ENCODE results near the gene MYO1D. TPM values are rescaled to one million over a fixed set of nuclear protein-coding genes. Genes with fewer than 3 reads are reported as not detected.

MYO1D gene
- total RNA-seq, 4 donors from 2014 or later, result 70.5 to 92.3 (median 72.7) TPM

DNA sequence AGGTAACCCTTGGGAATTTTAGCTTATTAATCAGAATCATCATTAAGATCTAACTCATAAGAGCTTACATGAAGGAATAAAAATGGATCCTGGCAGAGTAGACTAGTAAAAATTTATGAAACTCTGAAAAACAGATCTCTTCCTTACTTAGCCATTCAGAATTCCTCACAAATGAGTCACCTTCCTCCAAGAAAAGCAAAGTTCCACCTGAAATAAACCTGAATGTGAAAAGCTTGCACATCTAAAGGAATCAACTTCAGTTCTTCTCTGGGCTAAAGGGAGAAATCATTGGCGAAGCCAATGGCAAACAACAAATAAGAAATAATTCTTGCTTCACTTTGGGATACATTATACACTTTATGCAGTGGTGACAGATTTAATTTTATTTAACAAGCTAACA, 22.7 kb downstream of the MYO1D start:
- H3K36me3 ChIP-seq, result no peaks in the 10 kb centered on the region
- WGBS, result 100% methylated on average over 1 of the region's 1 CpG
- no peak overlapping the region for H3K4me3 ChIP-seq
- TF ChIP-seq POLR2AphosphoS5 (IDR thresholded peaks at IDR 0.05) (no peak), EP300 (IDR thresholded peaks at IDR 0.05) (no peak), POLR2A (IDR thresholded peaks at IDR 0.05) (no peak)
- TF ChIP-seq, protein P1, sequence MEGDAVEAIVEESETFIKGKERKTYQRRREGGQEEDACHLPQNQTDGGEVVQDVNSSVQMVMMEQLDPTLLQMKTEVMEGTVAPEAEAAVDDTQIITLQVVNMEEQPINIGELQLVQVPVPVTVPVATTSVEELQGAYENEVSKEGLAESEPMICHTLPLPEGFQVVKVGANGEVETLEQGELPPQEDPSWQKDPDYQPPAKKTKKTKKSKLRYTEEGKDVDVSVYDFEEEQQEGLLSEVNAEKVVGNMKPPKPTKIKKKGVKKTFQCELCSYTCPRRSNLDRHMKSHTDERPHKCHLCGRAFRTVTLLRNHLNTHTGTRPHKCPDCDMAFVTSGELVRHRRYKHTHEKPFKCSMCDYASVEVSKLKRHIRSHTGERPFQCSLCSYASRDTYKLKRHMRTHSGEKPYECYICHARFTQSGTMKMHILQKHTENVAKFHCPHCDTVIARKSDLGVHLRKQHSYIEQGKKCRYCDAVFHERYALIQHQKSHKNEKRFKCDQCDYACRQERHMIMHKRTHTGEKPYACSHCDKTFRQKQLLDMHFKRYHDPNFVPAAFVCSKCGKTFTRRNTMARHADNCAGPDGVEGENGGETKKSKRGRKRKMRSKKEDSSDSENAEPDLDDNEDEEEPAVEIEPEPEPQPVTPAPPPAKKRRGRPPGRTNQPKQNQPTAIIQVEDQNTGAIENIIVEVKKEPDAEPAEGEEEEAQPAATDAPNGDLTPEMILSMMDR (IDR thresholded peaks at IDR 0.05), result no peak
- H3K27ac ChIP-seq, result no peak overlapping the region
- no peaks in the 10 kb centered on the region for H3K4me1 ChIP-seq
- DNase-seq (ENCODE audit: low spot score in 2 of 2), result no peak
- H3K9me3 ChIP-seq, result no peaks in the 10 kb centered on the region
- H3K27me3 ChIP-seq, result no peaks in the 10 kb centered on the region

DNA sequence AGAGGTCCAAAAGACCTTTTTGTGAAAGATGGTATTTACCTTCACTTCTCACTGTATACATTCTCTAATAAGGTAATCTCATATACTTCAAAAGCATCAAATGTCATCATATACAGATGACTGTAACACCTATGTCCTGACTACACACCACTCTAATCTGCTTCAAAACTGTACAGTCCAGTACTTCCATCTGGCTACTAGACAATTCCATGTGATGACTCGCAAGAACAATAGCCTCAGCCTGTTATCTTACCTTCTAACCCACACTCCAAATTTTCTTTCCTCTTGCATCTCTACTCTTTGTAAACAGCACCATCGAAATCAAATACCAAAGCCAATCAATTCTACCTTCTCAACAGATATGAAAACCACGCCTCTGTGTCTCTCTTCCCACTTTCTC, 24.1 kb downstream of the MYO1D start:
- no peaks in the 10 kb centered on the region for H3K36me3 ChIP-seq
- 89% methylated on average over 3 of the region's 3 CpGs for WGBS
- no peak overlapping the region for H3K27ac ChIP-seq
- DNase-seq (ENCODE audit: low spot score in 2 of 2), result no peak
- no peaks in the 10 kb centered on the region for H3K27me3 ChIP-seq
- no peak for TF ChIP-seq POLR2AphosphoS5 (IDR thresholded peaks at IDR 0.05)
- H3K9me3 ChIP-seq, result no peaks in the 10 kb centered on the region
- no peaks in the 10 kb centered on the region for H3K4me1 ChIP-seq
- H3K4me3 ChIP-seq, result no peak overlapping the region

DNA sequence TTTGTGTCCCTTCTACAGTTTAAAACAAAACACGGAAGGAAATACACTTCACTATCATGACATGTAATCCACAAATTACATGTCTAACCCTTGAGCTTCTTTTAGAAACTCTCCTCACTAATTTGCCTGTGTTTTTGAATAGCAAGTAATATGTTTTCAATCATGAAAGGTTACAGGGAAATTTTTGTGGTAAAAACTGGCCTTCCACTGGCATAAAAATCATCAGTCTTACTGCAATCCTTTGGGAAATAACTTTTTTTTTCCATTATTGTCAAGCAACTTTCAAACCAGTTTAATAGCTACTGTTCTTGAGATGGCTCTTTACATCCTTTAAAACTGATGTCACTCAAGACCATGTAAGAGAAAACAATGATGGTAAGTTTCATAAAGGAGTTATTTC, 27.0 kb downstream of the MYO1D start:
- TF ChIP-seq, protein P1 (IDR thresholded peaks at IDR 0.05), result no peak
- TF ChIP-seq POLR2A (IDR thresholded peaks at IDR 0.05), result no peak
- TF ChIP-seq POLR2AphosphoS5 (IDR thresholded peaks at IDR 0.05), result no peak
- no peak for TF ChIP-seq EP300 (IDR thresholded peaks at IDR 0.05)
- H3K4me1 ChIP-seq, result no peaks in the 10 kb centered on the region
- H3K36me3 ChIP-seq, result no peaks in the 10 kb centered on the region
- no peaks in the 10 kb centered on the region for H3K27me3 ChIP-seq
- no peaks in the 10 kb centered on the region for H3K9me3 ChIP-seq
- DNase-seq (ENCODE audit: low spot score in 2 of 2), result no peak
- 79% methylated on average over 1 of the region's 1 CpG for WGBS
- no peak overlapping the region for H3K4me3 ChIP-seq
- no peak overlapping the region for H3K27ac ChIP-seq

DNA sequence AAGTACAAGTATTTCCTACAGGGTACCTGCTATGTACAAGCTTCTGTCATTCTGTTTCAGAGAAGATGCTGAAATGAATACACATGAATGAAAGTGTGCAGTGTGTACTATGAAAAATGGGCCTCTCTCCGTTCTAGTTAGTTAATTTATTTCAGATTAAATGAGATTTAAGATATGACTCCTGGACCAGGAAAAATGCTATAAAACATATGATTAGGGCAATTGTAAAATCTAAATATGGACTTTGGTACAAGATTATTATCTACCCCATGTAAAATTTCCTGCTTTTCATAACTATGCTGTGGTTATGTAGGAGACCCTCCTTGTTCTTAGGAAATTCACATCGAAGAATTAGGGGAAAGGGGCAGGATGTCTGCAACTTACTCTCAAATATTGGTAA, 28.9 kb downstream of the MYO1D start:
- 71% methylated on average over 2 of the region's 2 CpGs for WGBS

DNA sequence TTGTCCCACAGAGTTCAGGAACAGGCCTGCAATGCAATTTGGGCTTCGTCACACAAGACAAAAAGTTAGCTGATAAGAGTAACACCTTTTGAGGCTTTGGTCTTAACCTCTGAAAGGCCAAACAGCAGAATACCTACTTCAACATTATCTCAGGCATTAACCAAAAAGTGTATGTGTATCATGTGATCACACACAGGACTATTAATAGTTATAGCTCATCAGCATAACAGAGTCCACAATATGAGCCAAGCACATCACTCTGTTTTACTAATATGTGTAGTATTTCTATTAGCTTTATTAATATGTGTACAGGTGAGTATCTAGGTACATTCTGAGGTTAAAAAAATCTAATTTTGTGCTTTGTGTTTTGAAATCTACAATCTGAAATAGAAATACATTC, 30.8 kb downstream of the MYO1D start:
- no peak overlapping the region for H3K27ac ChIP-seq
- WGBS, result 90% methylated on average over 1 of the region's 1 CpG
- no peaks in the 10 kb centered on the region for H3K9me3 ChIP-seq
- no peaks in the 10 kb centered on the region for H3K36me3 ChIP-seq
- H3K4me1 ChIP-seq, result no peaks in the 10 kb centered on the region
- H3K4me3 ChIP-seq, result no peak overlapping the region
- DNase-seq (ENCODE audit: low spot score in 2 of 2), result no peak
- TF ChIP-seq, protein P1 (IDR thresholded peaks at IDR 0.05), result no peak
- TF ChIP-seq POLR2AphosphoS5 (IDR thresholded peaks at IDR 0.05), result no peak
- no peak for TF ChIP-seq EP300 (IDR thresholded peaks at IDR 0.05)
- no peak for TF ChIP-seq POLR2A (IDR thresholded peaks at IDR 0.05)
- no peaks in the 10 kb centered on the region for H3K27me3 ChIP-seq

More for the DNA sequence above, 28.9 kb downstream of the MYO1D start:
- H3K27ac ChIP-seq, result no peak overlapping the region
- H3K36me3 ChIP-seq, result no peaks in the 10 kb centered on the region
- H3K9me3 ChIP-seq, result no peaks in the 10 kb centered on the region
- H3K4me3 ChIP-seq, result no peak overlapping the region
- no peak for TF ChIP-seq EP300 (IDR thresholded peaks at IDR 0.05)
- TF ChIP-seq, protein P1 (IDR thresholded peaks at IDR 0.05), result no peak
- no peak for TF ChIP-seq POLR2A (IDR thresholded peaks at IDR 0.05)
- no peak for TF ChIP-seq POLR2AphosphoS5 (IDR thresholded peaks at IDR 0.05)
- no peaks in the 10 kb centered on the region for H3K4me1 ChIP-seq
- no peaks in the 10 kb centered on the region for H3K27me3 ChIP-seq
- DNase-seq (ENCODE audit: low spot score in 2 of 2), result no peak

DNA sequence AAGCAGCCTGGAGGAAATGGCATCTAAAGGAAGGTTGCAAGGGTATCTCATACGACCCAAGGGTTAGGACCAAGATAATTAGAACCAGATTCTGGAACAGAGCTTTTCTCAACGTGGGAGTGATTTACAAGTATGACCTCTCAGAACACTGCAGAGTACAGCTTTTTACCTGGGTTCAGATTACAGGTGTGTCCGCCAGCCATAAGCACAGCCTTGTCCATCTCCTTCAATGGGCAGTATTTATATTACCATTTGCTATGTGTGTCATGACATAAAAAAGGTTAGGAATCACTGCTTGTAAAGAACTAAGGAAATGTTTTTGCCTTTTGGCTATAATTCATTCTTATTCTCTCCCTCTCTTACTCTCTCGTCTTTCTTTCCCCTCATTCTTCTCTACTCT, 36.7 kb downstream of the MYO1D start:
- TF ChIP-seq POLR2A (IDR thresholded peaks at IDR 0.05) (no peak), POLR2AphosphoS5 (IDR thresholded peaks at IDR 0.05) (no peak), EP300 (IDR thresholded peaks at IDR 0.05) (no peak)
- TF ChIP-seq, protein P1 (IDR thresholded peaks at IDR 0.05), result no peak
- Histone ChIP-seq H3K9me3 (no peaks in the 10 kb centered on the region), H3K4me3 (no peak overlapping the region), H3K36me3 (no peaks in the 10 kb centered on the region), H3K27me3 (no peaks in the 10 kb centered on the region), H3K27ac (no peak overlapping the region), H3K4me1 (no peaks in the 10 kb centered on the region)
- 65% methylated on average over 4 of the region's 4 CpGs for WGBS
- no peak for DNase-seq (ENCODE audit: low spot score in 2 of 2)

Measured in suprapubic skin (tissue), 4 donors.